K562 treated with DMSO at 1 percent for 24 hours (cell line): ENCODE measurements around the gene METTL5. TPM values are rescaled to one million over a fixed set of nuclear protein-coding genes. Genes with fewer than 3 reads are reported as not detected.

Experiments used
- total RNA-seq: library from RNA; unstranded; fragments of 300-600 nt; gene quantifications from 2 replicates; pipeline ENCODE4 v1.2.3, GENCODE V29; 2022; ENCODE audit warnings: low read depth; ENCODE audit not compliant: insufficient read depth

METTL5 gene
- 87.3 and 96.5 TPM in 2 replicates for total RNA-seq

DNA sequence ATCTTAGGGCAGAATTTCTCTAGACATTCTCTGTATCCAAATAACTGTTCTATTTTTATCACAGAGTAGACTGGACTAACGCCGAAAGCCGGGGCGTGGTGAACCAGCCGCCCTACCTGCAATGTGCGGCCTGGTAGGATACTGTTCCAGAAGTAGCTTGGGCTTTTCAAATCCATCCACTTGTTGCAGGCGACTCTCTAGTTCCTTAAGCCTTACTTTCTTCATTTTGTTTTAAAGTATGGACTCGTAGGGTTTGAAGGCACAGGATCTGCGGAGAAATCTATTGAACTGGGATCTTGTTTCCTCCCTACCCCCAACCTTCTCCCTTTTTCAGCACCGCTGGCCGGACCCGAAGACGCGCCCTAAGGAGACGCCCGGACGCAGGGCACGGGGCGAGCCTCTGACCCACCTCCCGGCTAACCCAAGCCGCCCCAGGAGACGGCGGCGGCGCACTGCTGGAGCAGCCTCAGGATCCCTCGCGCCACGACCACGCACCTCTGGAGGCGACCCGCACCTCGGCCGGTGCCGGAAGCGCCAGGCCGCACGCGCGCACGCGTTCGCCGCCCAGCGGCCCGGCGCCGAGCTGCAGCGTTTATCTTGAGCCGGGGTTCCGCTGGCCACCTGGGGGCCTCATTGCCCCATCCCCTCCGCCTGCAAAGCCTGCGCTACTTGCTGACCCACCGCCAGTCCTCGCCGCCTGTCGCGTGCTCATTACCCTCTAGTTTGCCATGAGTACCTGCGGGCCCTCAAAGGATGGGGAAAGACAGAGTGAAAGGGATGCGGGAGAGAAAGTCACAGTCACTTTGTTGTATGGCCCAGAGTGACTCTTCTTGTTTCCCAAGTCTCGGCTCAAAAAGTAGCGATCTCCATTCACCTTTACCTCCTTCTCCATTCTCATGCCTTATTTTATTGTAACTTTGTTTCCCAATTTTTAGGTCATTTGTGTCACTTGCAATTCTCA is at the start of gene METTL5:
METTL5 (minus strand) TSS at position 533 of the 961 bp plus-strand sequence; CDS start at position 225, 308 bp downstream.

DNA sequence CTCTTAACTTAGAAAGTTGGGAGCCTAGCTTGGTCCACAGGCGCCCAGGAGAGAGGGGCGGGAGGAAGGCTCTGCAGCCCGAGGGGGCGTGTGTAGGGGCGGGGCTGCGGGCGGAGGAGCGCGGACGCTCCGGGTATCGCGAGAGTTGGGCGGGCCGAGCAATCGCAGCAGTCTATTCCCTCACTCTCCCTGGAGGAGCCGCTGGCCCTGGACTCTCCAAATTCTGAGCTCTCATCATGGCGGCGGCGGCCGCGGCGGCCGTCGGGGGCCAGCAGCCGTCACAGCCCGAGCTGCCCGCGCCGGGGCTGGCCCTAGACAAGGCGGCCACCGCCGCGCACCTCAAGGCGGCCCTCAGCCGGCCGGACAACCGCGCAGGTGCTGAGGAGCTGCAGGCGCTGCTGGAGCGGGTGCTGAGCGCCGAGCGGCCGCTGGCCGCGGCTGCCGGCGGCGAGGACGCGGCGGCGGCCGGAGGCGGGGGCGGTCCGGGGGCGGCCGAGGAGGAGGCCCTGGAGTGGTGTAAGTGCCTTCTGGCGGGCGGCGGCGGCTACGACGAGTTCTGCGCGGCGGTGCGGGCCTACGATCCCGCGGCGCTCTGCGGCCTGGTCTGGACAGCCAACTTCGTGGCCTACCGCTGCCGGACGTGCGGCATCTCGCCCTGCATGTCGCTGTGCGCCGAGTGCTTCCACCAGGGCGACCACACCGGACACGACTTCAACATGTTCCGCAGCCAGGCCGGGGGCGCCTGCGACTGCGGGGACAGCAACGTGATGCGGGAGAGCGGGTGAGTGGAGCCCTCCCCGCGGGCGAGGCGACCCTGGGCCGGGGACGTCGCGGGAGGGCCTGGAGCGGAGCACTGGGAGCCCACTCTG is 2.8 kb upstream of the METTL5 start, which contains the start of gene UBR3:
UBR3 (plus strand) TSS at position 183 of the 869 bp plus-strand sequence; CDS start at position 237, 54 bp downstream.

DNA sequence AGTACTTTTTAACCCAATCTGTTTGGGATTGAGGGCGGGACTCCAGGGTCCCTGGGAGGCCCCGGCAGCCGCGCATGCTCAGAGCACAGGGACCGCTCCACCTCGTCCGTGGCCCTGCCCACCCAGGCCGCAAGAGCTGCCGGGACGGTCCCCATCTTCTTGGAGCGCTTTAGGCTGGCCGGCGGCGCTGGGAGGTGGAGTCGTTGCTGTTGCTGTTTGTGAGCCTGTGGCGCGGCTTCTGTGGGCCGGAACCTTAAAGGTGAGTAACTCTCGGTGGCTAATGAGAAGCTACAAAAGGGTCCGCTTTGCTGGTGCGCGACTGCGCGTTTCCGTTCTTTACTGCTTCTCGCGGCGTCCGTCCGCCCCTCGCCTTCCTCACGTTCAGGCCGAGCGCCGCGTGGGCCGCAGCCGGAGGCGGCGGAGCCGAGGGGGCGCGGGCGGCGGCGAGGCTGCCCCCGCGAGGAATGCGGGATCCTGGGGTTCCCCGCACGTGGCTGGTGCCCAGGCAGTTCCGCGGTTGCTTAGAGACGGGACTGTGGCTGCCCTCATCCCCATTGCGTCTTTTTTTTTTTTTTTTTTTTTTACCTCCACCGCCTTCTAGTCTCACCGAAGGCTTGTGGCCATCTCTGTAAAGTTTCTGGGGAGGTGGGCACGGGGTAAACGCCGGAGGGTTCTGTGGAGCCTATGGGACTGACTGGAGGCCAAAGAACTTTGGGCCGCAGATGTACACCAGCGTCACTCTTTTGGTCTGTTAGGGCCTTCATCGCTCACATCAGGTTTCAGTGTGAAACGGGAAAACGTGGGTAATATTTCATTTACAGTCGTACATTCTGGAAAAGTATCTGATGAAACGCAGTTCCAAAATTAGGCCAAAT is 25.8 kb downstream of the METTL5 start, which contains the start of gene SSB:
SSB (plus strand) TSS at position 154 of the 875 bp plus-strand sequence. CDS start 2,090 bp downstream, outside the sequence.

Other genes starting within 250 kb of the METTL5 start
- gene PPIG, start 240.6 kb downstream of the METTL5 start, total RNA-seq: 38.6 and 47.3 TPM in 2 replicates
- gene CFAP210, start 130.5 kb downstream of the METTL5 start, total RNA-seq: 2.7 and 3.2 TPM in 2 replicates
- 9.7 and 12.6 TPM in 2 replicates for gene PHOSPHO2, start 130.4 kb downstream of the METTL5 start, total RNA-seq
- gene KLHL23, start 91.1 kb downstream of the METTL5 start, total RNA-seq: 12.1 and 12.5 TPM in 2 replicates
- 138 and 161 TPM in 2 replicates for gene SSB, start 26.0 kb downstream of the METTL5 start, total RNA-seq
- gene UBR3, start 2.5 kb upstream of the METTL5 start, total RNA-seq: 17.7 and 23.5 TPM in 2 replicates